Activated T-cell treated with anti-CD3 and anti-CD28 coated beads, Interleukin-2, amount 50 U/mL, for 1 hour (primary cell): ENCODE measurements around the gene CYP26B1.

Source experiments
- DNase-seq: peaks from one replicate; pipeline ENCODE4 v3.0.0-alpha.2; 2020

Gene CYP26B1

DNA sequence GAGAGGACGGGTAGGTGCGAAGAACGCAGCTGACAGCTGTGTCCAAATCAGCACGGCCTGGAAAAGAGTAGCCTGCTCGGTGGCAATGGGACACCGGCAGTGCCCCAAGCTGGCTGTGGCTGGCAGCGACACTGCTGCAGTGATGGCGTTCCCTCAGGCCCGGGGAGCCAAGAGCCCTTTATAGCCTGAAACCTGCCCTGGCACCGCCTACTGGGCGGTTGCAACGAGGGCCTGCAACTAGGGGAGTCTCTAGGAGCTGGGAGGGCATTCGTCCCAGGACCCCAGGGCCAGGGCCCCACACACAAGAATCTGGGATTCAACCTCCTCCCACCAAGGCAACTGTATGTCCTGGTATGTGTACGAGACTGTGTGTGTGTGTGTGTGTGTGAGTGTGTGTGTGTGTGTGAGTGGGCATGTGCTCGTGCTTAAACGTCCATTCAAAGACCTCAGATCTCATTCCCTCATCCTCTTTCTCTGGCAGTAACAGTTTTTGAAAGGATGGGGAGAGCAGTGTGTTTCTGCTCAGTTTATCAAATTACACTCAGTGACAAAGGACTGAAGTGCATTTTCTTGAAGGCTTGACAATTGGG lies 6.8 kb upstream of the CYP26B1 start:
- no peak for DNase-seq

DNA sequence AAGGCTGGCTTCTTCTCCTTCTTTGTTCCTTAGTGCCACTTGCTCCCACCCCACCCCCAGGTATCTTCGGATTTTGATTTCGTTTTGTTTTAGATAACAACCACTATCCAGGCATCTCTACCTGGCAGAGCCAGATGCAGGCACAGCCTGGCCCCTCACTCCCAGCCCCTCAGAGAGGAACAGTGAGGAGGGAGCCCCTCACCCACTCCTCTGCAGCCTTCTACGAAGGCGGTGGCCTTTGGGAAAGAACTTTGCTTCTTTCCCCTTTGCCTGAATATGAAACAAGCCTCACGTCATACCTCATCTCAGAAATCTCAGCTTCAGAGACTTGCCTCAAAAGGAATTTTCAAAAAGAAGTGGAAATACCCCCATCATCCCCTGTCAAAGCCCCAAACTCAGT lies 6.3 kb upstream of the CYP26B1 start:
- DNase-seq = no peak

DNA sequence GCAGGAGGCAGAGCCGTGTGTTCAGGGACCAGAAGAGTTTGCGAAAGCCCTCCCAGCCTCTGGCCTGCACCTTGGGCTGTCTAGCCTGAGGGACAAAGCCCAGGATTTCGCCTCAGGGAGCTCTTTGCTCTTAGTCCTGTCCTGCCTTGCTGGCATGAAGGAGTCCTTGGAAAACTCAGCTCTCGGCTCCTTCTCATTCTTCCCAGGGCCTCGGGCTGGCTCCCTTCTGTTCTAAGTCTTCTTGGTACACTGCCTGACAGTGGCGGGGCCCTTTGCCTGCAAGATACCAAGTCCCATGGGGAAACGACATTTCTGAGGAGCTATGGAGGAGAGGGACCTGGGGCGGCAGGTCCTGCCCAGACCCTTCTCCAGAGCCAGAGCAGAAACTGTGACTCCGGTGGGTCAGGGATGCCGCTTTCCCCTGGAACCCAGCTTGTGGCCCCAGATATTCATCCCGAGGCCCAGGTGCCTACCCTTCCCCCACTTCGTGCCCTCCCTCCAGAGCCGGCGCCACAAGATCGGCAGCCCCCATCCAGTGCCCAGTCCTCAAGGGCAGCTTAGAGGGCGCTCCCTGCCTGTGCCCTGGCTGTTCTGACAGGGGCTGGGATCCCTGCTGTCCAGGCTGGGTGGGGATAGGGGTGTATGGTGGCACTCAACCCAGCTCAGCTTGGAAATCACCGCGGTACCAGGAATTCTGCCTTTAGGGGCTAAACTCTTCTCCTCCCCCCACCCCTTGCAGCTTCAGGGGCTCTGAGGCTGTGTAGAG lies 5.5 kb upstream of the CYP26B1 start:
- DNase-seq = no peak

DNA sequence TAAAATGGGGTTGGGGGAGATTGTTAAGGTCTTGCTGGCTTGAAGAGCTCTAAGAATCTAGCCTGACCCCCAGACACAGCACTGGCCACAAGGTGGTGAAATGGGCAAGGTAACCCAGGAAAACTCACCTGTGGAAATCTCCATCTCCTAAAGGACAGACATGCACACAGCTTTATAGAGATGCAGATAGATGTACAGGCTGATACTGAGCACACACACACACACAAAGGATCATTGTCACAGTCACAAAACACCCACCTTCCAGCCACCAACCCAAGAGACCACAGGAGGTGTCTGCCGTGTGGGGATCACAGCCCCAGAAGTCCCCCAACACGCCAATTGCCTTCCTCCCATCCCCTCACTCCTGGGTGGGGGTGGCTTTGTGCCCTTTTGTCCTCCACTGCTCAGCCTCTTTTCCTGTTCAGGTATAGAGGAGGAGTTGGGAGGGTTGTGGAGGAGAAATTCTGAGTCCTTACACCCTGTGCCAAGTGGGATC lies 3.2 kb upstream of the CYP26B1 start:
- DNase-seq = no peak

DNA sequence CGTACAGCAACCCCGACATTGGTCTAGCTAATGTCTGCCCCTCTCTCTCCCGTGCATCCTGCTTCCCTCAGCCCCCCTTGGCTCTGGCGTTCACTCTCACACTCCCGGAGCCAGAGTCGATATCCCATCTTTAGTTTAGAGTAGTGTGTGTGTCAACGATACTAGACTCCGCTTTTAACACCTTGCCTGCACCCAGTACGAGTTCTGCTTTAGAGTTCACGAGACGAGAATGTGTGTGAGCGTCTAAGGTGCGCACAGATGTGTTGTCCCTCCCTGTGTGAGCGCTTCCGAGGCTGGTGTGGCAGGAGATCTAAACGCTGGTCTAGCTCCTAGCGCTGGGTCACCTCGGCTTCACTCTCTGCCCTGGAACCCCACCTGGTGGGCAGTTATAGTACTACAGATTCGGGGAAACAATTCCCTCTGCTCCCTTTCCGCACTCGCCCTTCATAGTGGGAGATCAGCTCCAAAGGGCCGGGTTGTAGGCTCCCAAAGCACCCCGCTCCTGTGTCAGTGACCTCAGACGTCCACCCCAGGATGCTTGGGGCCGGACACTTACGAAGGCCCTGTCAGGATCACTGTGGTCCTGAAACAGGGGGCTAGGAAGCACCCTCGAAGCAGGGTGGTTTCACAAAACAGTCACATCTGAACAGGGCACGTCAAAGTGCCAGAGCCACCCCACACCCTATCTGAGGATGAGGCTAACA lies 2.6 kb upstream of the CYP26B1 start:
- peak; percentile 50 for DNase-seq

DNA sequence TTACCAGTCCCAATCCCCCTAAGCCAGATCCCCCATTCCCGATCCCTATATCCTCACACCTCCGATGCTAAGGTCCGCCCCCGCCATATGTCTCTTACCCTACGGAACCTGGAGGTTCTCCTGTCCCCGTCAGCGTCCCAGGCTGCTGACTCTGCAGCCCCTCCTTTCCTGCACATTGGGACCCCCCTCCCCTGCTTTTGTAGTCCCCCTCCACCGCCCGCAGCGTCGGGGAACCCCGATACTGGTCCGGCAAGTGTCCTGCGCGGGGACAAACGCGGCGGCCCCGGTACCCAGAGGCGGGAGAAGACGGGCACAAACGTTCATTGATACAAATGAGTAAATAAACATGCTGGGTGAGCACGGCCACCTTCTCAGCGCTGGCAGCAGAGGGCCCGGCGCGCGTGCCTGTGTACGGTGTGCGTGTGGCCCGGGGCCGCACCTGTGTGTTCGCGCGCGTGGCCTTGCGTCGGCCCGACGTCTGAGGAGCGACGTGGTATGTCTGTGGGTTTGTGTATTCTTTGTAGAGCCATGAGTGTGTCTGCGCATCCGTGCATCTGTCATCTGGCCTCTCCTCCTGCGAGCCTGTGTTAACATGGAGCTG lies 2.0 kb upstream of the CYP26B1 start:
- DNase-seq = no peak

DNA sequence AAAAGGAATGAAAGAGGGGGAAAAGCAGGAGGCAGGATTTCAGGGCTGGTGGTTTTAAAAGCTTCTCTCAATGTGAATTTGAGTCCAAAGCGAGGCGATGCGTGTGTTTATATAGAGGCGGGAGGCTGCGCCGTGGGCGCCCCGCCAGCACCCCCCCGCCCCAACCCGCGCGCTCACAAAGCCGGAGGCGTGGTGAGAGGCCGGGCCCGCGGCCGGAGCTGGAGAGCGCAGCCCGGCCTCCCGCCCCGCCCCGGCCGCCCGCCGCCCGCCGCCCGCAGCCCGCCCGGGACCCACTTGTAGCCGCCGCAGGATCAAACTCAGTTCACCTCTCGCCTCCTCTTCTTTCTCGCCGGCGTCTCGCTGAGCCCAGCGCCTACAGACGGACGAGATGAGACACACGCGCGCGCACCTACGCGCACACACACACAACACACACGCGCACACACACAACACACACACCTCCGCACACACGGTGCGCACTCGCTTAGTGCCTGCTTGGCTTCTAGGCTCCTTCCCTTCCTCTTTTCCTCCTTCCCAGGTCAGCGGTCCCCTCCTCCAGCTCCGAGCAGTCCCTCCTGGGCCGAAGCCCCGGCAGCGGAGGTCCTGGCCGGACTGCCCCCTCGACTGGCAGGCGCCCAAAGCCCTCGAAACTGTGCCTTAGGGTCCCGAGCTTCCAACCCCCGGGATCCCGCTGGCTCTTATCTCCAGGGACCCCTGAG lies 1.3 kb upstream of the CYP26B1 start:
- no peak for DNase-seq

DNA sequence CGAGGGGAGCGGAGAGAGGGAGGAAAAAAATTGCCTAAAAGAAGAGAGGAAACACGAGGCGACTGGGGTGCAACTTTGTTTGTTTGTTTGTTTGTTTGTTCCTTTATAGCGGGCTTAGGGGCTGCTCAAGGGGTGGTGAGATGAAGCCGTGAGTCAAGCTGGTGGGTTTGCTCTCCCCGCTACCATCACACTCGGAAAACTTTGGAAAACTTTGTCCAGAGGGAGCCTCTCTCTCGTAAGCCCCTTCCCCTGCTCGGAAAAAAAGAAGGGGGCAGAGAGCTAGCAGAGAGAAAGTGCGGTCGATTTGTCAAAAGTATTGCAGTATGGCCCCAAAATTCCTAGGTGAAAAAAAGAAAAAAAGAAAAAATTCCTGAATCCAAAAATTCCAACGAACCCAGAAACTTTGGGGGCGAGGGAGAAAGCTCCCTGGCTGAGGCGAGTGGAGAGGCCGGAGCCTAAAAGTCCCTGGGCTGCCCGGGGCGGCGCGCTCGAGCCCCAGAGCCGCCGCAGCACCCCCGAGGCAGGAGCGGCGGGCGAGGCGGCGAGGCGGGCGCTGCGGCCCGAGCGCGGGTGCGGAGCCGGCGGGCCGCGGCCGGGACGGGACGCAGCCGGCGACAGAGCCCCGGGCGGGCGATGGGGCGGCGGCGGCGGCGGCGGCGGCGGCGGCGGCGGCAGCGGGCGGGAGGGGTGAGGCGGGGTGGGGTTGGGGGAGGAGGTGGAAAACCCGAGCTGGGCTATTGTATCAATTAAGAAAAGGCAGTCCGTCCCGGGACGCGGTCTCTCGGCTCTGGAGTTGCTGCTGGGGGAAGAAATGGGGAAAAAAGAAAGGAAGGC lies 558 bp upstream of the CYP26B1 start:
- no peak for DNase-seq

DNA sequence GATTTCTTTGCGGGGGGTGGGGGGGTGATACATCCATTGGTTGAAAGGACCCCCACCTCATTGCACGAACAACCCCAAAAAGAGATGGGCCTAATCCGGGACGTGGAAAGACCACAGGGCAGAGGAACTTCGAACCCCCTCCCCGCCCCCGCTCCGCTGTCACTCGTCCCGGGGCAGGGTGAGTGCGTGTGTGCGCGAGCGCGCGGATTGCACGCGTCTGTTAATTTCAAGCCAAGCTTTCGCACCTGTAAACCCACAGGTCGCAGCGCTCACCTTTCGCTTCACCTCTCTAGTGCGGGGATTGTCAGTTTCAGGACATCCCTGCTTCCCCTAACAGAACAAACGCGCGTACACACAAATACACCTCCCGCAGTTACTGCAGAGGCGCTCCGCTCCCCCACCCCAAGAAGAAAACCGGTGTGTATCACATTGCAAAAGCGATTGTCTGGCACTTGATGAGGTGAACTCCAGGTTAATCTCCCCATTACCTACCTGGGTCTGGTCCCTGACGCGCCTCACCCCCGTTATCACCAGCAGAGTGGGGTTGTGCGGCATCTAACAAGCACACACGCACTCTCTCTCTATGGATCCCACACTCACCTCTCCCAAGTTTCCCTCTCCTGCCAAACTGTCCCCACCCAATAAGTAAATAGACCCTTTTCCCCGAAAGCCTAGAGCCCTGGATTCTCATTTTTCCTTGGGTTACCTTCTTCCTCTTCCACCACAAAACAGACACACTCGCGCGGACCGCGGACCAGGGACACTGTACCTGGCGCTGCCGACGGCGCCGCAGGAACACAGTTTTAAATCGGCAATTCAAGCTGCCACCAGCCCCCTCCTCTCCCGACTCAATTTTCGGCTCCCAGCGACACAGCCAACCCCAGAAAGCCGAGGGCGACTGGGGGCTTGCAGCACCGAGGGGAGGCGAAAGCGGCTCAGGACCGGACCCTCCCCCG lies 1.0 kb downstream of the CYP26B1 start:
- no peak for DNase-seq

DNA sequence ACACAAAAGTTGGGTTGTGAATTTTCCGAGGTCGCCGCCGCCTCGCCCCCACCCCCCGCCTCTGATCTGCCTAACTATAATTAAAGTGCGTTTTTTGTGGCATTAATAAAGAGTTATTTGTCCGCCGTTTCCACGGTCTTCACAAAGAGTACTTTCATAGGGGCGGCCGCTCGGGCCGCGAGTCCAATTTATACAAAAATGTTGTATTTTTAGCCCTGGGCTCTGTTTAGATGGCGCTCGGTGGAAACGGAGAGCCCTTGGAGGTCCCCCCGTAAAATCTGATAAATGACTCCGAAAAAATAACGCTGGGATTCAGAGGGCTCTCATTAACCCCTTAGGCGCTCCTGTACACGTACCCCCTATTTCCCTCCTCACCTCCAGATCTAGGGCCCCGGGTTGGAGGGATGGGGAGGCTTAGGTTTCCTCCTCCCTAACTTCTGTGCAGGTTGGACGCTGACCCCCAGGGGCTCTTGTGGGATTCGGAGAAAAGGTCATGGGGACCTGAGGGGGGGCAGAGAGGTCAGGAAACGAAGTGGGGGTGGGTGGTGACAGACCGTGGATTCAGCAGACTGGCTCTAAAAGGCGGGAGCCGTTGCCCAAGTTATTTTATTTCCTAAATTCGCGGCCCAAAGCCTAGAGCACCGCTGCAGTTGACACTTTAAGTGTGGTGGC lies 1.9 kb downstream of the CYP26B1 start:
- DNase-seq = no peak

DNA sequence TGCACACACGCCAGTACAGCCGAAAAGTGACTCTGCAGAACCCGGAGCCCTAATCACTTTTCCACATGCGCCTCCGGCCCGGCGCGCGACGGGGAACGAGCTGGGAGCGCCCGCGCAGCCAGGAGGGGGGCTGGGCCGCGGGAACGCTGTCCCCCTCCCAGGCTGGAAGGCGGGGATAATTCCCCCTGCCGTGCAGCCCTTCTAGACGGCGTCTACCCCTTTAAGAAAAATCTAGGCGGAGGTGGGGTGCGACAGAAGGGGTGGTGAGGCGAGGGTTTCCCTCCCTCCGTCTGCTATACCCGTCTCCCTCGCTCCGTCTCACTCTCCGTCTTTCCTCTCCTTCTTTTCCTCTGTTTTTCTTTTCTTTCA lies 2.4 kb downstream of the CYP26B1 start:
- no peak for DNase-seq

DNA sequence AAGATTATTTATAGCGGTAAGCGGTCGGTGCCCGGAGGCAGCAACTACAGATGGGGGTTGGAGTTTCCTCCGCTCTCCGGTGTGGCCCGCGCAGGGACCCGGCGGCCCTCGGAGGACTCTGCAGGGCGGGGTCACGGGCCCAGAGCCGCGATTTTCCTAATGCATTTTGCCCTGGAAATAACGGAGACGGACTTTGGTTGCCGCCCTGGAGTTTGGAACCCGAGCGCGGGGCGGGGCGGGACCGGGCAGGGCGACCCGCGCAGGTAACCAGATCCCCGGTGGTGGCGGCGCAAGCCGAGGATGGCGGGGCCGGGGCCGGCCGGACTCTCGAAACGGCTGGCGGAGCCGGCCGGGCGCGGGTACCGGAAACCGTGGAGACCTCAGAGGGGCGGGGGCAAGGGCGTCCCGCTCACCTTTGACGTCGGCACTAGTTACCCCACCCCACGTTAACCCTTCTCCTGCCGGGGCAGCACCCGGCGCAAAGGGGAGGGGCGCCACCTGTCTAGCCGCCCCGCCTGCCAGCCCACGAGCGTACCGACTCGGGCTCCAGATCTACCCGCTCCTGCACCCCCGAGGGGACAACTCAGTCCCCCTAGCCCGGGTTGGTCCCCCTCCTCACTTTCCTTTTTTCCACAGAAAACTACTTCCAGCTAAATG lies 2.9 kb downstream of the CYP26B1 start:
- no peak for DNase-seq

DNA sequence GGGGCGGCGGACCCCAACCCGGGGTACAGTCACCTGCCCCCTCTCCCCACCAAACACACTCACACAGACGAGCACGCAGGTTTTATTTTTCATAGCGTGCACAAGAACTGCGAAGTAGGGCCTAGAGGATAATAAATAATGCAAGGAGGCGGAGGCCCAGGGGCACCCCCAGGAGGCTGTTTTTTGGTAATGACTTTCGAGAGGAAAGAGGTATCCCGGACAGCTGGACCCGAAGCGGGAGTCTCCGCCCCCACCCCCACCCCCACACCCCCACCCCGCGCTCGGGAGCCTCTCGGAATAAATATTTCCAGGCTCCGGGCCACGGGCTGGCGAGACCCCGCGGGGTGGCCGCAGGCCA lies 3.4 kb downstream of the CYP26B1 start:
- no peak for DNase-seq

DNA sequence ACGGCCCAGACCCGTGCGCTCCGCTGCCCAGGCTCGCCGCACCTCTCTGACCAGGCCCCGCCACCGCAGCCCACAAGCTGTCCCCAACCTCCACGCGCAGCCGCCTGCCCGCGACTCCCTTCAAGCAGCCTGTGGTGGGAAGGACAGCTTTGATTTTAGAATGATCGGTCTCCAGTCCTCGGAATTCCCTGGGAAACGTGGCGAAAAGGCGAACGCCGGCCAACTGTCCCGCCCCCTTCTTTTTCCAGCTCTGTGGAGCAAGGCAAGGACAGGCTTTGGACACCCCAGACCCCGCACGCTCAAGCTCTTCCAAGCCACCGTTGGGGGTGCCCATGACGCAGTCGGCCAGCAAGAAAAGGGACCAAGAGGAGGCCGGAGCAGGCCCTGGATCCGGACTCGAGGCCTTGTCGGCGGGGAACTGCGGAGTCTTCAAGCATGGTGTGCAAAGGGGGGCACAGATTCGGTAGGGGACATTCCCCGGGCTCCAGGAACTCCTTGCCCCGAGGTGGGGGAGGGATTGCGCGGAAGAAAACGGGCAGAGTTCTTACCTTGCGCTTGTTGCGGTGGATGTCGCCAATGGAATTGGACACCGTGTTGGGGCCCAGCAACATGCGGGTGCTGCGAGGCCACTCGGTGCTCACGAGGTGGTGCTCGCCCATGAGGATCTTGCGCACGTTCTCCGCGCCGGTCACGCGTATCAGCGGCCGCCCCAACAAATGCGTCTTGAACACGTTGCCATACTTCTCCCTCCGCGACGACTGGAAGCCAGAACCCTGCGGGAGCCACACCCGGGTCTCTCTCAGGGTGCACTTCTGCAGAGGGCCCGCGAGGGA lies 4.0 kb downstream of the CYP26B1 start:
- DNase-seq = no peak

DNA sequence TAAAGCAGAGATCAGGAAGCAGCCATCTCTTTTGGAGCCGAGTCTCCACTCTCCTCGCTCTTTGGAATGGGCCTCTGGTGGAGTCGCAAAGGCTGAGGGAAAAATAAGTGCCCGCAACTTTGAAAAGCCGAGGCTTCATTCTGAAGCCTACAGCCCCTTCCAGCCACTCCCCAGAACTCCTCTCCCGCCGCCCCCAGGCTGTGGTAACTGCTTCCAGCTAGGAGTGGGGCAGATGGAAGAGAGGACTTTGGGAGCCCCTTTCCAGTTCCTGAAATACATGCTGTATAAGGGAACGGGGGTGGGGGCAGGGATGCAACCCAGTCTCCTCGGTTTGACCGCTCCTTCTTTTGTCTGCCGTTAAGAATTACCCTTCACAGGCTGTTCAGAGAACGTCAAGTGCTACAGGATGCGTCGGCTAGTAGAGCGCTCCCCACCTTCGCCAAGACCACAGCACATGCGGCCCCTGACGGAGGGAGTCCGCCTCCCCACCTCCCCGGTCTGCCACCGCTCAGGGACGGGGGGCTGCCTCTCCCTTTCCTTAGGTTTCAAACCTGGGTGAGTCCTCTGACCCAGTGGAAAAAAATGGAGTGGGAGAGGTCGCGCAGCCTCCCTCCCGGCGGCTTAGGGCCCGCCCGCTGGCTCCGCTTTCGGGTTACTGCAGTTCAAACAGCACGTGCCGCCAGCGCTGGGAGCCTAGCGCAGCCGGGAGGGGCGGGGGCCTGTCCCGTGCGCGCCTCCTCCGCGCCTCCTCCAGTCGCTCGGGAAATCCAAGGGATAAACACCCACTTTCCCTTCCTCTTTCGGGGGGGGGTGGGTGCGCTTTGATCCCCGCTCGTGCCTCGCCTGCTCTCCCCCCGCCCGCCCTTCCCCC lies 4.9 kb downstream of the CYP26B1 start:
- no peak for DNase-seq

DNA sequence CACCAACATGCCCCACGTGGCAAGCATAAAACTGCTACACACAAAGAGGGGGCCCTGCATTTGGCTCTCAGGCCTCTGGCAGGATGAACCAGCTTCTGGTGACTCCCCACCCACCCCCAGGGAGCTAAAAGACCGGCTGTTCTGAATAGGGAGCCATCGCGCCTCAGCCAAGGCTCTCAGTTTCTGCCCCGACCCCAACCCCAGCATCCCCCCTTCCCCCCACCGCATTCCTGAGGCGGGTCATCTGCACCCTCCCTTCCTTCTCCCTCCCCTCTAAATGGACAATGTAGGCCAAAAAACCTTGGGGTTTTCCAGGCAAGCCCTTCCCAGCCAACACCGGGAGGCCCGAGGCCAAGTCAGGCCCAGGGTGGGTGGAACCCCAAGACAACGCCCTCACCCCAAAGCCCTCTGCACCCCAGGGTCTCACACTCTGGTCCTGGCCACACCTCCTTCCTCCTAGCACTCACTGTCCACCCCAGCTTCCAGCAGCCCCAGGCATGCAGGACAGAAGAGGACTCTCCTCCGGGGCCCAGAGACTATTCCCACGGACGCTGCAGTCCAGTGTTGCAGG lies 5.7 kb downstream of the CYP26B1 start:
- DNase-seq = no peak

DNA sequence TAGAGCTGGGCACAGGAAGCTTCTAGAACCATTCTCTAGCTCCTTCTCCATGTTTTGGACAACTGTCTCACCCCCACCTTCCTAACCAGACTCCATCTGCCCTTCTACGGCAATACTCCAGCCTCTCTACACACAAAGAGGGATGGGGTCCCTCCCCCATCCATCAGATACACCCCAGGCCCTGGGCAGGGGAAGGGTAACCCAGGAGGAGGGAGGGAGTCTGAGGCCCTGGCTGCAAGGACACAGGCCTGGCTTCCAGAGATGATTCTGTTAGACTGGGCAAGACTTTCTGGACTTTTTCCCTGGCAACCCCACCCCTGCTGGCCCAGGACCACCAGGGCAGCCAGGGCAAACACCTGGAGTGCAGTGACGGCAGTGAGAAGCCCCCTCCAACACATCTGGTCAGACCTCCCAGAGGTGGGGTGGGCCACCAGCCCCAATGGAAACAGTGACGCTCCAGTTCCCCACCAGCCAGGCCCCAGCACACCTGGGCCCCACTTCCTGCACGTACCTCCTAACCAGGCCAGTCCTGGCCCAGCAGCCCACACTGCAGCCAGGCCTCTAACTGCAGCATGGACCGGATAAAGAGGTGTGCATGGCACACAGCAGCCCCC lies 6.5 kb downstream of the CYP26B1 start:
- DNase-seq = no peak
